Stimulated activated CD4-positive, alpha-beta T cell treated with anti-CD3 and anti-CD28 coated beads, Interleukin-4, amount 100 ng/mL, for 48 hours (primary cell): ENCODE data around the gene DNASE1L3.

ENCODE experiments used
- DNase-seq, 2 donors: peaks; one replicate each; pipeline ENCODE4 v3.0.0-alpha.2; 2020; ENCODE audit warnings: low read depth in 2 of 2

DNASE1L3 gene

DNA sequence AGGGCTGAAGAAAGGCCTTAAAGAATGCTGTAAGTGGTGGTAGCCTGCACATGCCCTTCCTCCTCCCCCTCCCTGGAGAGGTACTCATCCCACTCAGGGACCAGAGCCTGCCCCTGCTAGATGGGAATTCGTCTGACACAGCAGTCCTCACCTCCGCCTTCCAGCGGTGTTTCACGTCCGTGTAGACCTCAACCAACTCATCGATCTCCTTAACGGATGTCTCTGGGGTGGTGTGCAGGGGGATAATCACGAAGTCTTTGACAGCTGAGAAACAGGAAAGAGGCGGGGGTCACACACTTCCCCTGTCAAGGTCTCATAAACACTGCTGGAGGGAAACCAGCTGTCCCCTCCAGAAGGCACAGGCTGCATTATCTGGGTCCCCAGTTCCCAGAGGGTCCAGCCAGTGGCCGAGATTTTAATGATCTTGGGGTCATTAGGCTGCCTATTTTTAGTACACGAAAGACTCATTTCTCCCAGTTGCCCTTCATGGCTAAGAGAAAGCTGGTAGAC, 9.9 kb downstream of the DNASE1L3 start:
- no peak for DNase-seq

DNA sequence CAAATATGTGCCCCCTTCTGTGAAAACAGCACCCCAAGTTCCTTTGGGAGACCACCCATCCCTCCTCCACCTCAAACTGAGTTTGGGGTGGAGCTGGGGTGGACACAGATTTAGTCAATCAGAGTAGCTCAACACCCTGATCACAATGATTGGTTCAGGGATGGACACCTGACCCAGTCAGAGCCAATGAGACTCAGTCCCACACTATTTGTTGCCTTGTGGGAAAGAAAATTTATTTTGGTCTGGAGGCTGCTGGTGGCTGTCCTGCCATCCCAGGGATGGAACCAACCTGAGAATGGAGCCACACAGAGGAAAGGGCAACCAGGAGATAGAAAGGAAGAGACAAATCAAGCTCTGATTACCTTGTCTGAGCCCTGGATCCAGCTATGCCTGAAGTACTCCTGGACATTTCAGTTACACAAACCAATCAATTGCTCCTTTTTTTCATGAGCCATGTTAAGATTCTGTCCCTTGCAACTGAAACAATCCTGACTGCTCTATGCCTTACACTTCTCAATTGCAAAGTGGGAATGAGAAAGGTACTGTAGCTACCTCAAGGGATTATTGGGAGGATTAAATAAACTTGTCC, 10.6 kb downstream of the DNASE1L3 start:
- no peak for DNase-seq

DNA sequence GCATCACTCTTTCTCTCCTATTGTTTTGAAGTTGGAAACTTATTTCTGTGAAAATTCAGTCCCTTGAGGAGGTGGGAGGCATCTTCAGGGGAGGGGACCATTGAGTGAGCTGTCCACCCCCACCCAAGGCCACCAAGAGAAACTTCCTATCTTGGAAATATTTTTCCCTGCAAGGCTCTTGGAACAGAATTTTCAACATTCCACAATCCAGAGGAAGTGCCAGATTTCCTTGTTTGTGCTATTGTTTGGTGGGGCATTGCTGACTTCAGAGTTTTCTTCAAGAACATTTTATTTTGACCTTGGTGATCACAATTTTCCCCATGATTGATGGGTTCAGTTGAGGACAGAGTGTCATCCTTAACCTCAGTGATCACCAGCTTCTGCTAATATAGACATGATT, 12.0 kb downstream of the DNASE1L3 start:
- no peak for DNase-seq

DNA sequence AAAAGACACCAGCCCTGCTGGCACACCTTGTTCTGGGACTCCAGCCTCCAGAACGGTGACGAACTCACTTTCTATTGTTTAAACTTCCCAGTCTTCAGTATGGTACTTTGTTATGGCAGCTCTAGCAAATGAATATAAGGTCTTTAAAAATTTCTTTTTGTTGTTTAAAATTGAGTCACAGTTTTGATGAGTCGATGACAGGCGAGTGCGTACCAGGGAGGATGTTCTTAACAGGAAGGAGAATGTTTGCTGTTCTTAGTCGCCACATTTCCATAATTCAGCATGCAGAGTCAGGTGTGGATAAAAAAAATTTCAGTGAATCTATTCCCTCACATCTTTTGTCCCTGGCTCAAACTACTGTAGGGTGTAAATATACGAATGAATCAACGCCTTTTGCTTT, 12.4 kb downstream of the DNASE1L3 start:
- no peak for DNase-seq

DNA sequence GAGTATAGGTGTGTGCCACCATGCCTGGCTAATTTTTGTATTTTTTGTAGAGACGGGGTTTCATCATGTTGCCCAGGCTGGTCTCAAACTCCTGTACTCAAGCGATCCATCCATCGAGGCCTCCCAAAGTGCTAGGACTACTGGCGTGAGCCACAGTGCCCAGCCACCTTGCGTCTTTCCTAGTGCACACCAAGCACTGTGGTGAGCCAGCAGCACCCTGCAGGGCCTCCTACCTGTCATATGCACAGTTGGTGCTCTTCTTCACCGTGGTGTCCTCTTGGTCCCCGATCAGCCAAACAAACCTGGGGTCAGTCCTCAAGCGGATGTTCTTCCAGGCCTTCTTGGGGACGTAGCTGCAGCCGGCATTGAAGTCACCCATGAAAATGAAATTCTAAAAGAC, 13.2 kb downstream of the DNASE1L3 start:
- no peak for DNase-seq

DNA sequence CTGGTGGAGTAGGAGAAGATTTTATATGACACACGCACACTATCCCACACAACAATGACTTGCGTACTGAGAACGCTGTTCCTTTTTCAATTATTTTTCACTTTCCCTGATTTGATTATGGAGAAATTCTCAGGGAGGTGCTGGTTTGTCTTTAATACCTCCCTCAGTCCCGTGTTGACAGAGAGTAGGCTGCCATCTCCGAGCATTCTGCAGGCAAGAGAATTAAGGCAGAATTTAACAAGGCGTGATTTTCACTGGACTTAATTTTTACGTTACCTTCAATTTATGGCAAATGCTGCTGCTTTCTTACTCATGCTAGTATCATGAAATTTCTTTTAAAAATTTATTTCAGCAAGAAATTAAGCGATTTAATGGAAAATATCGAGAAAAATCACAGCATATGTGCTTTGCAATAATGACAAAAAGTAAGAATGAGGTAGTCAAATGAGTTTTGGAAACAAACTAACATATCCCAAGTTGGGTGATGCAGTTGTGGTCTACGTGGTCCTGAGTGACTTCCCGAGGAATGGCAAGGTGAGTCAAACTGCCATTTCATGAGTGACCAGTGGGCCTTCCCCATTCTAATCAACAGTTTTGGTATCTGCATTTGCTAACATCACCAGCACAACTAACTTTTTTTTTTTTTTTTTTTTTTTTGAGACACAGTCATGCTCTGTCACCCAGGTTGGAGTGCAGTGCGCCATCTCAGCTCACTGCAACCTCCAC, 16.9 kb downstream of the DNASE1L3 start:
- no peak for DNase-seq

DNA sequence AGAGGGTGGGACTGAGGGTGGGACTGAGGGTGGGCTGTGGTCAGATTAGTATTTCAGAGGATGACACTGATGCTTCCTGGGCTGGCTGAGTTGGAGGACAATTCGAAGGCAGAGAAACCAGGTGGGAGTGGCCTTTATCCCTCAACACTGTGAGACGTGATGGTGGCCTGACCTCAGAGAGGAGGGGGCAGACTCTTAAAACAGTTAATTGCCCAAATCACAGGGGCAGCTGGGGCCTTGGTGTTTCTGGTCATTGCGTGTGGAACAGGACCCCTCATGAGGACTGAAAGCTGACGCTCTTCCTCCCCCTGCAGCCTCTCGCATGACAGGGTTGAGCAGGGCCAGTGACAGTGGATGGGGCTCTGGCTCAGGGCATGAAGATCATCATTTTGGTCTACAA, 18.7 kb downstream of the DNASE1L3 start:
- no peak for DNase-seq

DNA sequence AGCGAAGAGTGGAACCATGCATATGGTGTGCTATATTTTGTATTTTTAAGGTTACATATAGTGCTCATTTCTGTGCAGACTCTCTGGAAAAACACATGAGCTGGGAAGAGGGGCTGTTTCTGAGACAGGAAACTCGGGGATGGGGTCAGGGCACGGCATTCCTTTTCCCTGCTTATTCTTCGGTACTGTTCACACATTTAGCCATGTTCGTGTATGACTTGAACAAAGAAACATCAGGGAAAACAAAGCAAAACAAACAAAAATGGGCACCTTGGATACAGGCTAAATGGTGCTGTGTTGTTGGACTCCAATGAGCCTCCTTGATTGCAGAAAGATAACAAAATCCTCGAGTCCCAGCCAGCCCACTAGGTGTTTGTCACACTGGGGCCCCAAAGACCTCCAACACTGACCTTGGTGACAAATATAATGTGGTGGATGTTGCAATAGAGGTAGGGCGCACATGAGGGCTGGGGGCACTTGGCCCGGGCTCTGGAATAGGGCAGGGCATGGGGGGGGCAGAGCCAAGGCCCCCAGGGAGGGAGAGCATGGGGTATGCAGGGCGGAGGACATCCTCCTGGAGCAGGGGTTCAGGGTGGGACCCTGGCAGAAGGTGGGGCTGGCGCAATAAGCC, 19.3 kb downstream of the DNASE1L3 start:
- no peak for DNase-seq

DNA sequence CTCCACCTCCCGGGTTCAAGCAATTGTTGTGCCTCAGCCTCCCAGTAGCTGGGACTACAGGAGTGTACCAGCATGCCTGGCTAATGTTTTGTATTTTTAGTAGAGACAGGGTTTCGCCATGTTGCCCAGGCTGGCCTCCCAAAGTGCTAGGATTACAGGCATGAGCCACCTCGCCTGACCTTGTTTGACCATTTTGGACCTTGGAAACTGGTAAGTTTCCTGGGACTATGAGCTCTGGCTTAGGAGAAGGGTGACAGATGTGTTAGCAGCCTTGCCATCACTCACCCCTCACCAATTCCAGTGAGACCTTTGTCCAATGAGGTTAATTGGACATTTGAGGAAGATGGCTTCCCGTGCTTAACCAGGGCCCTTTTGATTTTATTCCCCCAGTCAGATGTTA, 19.9 kb downstream of the DNASE1L3 start:
- no peak for DNase-seq

DNA sequence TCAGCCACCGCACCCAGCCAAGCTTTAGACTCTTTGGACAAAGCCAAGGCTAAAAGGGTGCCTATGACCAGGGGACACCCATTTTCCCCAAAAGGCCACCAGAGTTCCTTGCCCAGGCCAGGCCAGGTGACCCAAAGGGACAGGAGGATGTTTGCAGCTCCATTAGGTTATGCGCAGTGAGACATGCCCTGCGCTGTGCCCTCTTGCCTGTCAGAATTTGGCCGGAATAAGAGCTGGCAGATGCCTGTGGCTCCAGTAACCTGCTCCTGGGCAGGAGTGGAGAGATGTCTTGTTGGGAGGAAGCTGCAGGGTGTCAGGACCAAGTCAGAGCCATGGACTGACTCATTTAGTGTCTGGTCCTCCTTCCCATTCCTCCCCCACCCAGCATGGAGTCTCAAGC, 20.5 kb downstream of the DNASE1L3 start:
- DNase-seq: no peak

DNA sequence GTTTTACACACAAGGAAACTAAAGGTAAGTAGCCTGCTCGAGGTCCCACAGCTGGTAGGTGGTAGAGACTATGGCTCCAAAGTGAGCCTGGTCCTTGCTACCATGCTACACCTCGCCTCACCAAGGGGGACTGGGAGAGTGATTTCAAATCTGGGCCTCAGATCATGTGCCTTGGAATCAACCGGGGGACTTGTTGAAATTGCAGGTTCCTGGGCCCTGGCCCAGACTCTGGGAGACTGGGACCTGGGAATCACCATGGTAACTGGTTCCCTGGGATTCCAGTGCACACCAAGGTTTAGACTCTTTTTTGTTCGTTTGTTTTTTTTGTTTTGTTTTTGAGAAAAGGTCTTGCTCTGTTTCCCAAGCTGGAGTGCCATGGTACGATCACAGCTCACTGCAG, 21.1 kb downstream of the DNASE1L3 start:
- DNase-seq: no peak

DNA sequence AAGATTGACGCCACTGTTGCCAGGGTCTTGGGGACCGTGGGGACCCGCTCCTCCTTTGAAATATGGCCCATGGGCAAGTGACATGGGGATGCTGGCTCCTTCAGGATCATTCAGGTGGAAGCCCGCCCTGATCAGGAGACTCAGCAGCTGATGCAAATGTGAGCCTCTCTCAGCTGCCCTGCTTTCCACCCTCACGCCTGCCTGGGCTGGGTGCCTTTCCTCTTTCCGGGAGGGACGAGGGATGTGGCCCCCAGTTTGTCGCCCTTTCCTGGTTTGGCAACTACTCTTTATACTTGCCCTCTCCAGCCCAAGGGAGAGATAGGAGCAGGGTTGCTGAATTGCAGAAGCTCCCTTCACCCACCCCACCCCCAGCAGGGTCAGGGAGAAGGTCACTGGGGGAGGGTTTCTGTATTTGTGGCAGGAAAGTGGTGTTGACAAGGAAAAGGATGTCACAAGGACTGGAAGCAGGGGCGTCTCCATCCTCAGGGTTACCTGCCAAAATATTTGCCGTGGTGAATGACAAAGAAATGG, 21.8 kb downstream of the DNASE1L3 start:
- no peak for DNase-seq

DNA sequence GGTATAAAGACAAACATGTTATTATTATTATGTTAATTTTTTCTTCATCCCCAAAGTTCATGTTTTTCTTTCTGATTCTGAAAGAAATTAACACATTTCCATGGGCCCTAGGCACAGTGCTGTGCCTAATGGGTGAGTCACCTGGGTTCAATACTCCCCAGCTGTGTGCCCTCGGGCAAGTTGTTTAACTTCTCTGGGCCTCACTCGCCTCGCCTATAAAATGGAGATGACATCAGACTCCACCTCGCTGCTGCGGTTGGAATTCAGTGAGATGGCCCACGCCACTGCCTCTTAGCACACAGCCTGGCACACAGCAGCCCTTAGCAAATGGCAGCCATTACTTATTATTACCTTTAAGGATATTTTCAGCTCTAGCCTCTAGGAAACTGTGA, 22.6 kb downstream of the DNASE1L3 start:
- DNase-seq: no peak

DNA sequence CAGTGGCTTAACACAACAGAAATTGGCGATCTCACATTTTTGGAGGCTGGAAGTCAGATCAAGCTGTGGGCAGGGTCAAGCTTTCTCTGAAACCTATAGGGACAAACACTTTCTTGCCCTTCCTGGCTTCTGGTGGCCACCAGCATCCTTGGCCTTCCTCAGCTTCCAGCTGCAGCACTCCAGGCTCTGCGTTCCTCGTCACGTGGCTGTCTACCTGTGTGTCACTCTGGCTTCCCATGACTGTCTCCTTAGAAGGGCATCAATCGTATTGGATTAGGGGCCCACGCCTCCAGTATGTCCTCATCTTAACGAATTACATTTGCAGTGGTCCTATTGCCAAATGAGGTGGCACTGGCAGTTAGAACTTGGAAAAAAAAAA, 25.8 kb downstream of the DNASE1L3 start:
- no peak for DNase-seq

DNA sequence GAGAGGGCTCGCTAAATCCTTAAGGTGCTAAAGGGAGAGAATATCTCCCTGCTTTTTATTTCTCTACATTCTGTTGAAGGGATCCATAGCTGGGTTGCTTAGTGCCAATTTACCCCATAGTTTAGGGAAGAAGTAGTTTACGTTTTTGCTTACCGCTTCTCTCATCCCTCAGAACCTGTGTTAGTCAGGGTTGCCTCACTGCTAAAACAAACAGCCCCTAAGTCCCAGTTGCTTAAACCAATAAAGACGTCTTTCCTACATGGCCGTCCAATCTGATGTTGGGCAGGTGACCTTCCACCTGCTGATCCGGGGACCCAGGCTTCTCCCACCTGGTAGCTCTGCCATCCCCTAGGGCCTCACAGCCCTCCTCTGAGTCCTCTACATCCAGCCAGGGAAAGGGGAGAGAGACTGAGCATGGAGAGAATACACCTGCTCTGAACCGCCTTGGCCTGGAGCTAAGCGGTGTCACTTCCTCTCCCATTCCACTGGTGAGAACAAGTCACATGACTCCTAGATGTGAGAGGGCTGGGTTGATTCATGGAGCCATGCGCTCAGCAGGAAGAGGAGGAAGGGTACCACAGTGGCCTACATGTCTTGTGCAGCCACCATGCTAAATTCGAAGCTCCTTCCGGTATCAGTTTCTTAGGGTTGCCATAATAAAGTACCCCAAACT, 26.3 kb downstream of the DNASE1L3 start:
- no peak for DNase-seq

DNA sequence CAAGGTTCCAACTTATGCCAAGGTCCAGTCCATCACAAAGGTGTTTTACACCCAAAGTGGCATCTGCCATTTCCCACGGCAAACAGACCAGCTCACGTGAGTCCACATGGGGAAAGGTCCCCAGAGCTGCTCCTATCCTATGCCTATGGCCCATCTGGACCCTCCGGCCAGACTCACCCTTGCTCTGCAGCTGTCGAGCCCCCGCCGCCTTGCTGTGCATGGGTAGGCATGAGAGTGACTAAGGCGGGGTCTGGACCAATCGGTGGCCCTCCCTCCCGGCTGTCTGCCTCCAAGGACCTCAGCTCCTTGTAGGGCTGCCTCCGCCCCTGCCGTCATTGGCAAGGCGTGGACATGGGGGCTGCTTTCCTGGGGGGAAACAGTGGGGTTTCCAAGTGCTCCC, 26.9 kb downstream of the DNASE1L3 start:
- no peak for DNase-seq

DNA sequence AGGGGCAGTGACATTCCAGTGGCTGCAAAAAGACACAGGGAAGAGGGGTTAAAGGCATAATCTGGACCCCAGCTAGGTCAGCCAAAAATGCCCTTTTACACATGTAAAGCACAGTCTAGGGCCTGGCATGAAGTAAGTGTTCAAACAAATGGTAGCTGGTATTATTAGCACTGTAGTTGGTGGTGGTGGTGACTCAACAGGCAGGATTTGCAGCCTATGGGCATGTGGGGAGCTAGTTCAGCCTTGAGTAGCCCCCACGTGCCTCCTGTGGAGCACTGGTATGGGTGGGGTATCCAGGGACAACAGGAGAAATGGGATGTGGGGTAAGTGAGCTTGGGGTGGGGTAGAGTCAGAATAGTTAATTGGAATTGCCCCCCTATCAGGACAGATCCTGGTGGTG, 27.6 kb downstream of the DNASE1L3 start:
- no peak for DNase-seq

DNA sequence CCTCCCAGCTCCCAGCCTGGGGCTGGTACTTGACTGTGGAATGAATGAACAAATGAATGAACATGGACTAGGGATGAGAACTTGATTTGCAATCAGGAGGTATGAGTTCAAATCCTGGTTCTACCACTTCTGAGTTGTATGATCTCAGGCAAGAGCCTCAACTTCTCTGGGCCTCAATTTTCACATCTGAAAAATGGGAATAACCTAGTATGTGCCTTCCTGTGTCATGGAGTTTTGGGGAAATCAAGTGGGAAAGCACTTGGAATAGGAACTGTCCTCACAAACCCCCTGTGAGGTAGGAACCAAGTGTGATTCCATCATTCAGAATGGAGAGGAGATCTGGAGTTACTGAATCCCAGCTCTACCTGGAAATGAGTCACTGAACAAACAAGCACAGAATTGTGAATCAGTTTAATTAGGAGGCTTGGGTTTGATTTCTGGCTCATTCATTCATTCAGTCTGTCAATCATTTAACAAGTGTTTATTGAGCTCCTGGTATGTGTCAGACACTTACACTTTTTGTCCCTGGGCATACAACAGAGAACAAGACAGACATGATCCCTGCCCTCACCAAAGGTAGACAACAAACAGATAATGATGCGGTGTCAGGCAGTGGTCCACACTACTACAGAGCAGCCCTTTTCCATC, 29.7 kb downstream of the DNASE1L3 start:
- no peak for DNase-seq

DNA sequence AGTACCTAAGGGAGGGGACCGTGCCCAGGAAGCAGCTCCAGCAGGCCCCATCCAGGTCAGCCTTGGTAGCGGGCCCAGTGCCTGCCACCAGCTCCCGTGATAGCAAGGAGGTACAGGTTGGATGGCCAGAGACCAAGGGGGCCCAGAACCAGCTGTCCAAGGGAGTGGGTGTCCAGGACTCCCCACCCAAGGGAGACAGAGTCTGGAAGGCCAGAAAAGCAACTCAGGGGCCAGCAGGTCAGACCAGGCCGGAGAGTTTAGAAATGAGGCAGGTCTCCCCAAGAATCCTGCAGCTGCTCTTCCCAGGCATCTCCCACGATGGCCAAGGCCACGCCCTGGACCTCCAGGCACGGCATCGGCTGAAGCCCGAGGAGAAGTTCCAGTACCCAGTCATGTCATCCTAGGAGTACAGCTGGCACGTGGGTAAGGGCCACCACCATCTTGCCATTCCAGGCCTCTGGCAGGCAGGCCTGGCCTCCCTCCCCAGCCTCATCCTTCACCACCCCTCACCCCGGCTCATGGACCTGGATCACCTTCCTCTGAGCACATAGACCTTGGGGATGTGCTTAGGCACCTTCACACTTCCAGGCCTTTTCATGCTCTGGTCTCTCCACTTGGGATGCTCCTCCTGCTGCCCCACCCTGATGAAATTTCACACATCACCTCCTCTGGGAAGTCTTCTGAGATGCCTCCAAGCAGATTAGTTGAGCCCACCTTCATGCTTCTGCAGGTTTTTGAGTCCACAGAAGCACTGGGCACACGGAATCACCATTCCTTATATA, 30.5 kb downstream of the DNASE1L3 start:
- no peak for DNase-seq

DNA sequence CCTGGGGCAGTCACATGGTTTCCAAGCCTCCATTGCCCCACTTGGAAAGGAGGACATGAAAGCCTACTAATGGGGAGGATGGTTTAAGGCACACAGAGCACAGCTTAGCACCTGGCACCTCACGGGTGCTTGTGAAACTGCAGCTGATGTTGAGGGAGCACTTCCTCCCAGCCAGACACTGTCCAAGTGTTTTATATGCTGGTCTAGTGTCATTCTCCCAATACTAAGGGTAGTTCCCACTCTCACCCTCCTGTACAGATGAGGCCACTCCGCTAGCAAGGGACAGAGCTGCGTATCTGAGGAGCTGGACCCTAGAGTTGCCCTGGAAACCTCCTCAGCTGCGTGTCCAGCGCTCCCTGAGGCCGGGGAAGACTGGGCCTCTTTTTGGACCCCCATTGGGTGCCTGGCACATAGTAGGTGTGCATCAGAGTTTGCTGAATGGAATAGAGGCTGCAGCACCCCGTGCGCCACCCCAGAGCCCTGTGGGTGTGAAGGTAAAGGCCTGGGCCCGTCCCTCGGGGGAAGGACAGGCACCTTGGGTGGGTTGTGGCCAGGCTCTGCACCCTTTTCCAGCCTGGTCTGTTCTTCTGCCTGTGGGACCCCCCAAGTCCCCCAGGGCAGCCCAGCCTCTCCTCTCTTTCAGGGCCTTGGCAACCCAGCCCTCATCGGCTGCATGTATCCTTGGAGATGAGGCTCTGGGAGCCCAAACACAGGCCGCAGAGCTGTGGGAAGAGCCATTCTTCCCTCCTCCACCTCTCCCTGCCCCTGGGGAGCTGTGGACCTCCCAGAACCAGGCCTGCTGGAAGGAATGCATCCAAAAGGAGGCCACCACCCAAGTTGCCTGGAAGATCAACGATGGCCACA, 31.3 kb downstream of the DNASE1L3 start:
- DNase-seq: no peak
